Prostate gland (tissue), 2 donors: ENCODE results near the gene RBM33. TPM values are rescaled to one million over a fixed set of nuclear protein-coding genes. Genes with fewer than 3 reads are reported as not detected.

Experiments
- DNase-seq: peaks from one replicate; pipeline ENCODE4 v3.0.0-alpha.2; 2019; ENCODE audit warnings: low spot score
- H3K27ac ChIP-seq, 2 donors: fragments of 200-600 bp; sonication (generic); 2 replicates each; pipeline ENCODE4 v1.5.1; 2017 to 2019
- H3K27me3 ChIP-seq: fragments of 200-600 bp; sonication (generic); replicated peaks from 2 replicates; pipeline ENCODE4 v1.5.1; 2019; ENCODE audit not compliant: insufficient read depth
- H3K36me3 ChIP-seq, 2 donors: fragments of 200-600 bp; sonication (generic); 1 replicate in 1 of 2; 2 replicates in 1 of 2; pipeline versions ENCODE4 v1.5.1 to v1.8.1; 2017 to 2019
- H3K4me1 ChIP-seq: fragments of 200-600 bp; sonication (generic); replicated peaks from 2 replicates; pipeline ENCODE4 v1.5.1; 2019
- H3K4me3 ChIP-seq, 2 donors: fragments of 200-600 bp; sonication (generic); 2 replicates each; pipeline ENCODE4 v1.5.1; 2017 to 2019
- H3K9me3 ChIP-seq: fragments of 200-600 bp; sonication (generic); 2 replicates; pipeline ENCODE4 v1.5.1; 2017
- POLR2A ChIP-seq: fragments of 450-650 bp; IDR thresholded peaks from one replicate; pipeline ENCODE4 v1.6.1; 2016; ENCODE audit warnings: antibody characterized with exemption, mild to moderate bottlenecking
- POLR2AphosphoS5 ChIP-seq: sonication (generic); formaldehyde crosslinking; IDR thresholded peaks from one replicate; pipeline ENCODE4 v1.6.1; 2017; ENCODE audit warnings: antibody characterized with exemption
- WGBS: methylation state at CpG from one replicate; pipeline ENCODE4 v1.1.5; 2018; 5-methylcytosine and 5-hydroxymethylcytosine counted together
- intact Hi-C: fragments of 100-400 bp; cut with DNase I; formaldehyde crosslinking; loops from one replicate; pipeline ENCODE4 v1.14.2; 2022
- total RNA-seq, 2 donors: library from RNA; depleted of rRNA; stranded (reverse); fragments of >200 nt; gene quantifications; one replicate each; pipeline ENCODE4 v1.1.0, GENCODE V29; 2016
- TF ChIP-seq, protein P1 (sequence below), 4 experiments: fragments of 200-600 bp in 2 of 4; fragments of 450-650 bp in 2 of 4; sonication (generic) in 2 of 4; IDR thresholded peaks; 1 replicate in 3 of 4; 2 replicates in 1 of 4; pipeline ENCODE4 v1.5.1; 2016 to 2019; ENCODE audit warnings: antibody characterized with exemption in 4 of 4, mild to moderate bottlenecking in 2 of 4, moderate library complexity in 2 of 4

Gene RBM33
- total RNA-seq, 2 donors from 2014 or later, result 33.2 to 82.9 TPM

GRCh38 chr7:155774947-155775346 lies 130.5 kb downstream of the RBM33 start:
- Histone ChIP-seq H3K27me3 (no peaks in the 10 kb centered on the region), H3K36me3 (peaks cover 0 to 13% of the 10 kb centered on the region in 2 donors), H3K9me3 (no peaks in the 10 kb centered on the region), H3K4me3 (no peak overlapping the region), H3K27ac (no peak overlapping the region), H3K4me1 (no peaks in the 10 kb centered on the region)
- no peak for DNase-seq
- intact Hi-C loops, result no loop called here
- TF ChIP-seq POLR2A, result no peak
- TF ChIP-seq, protein P1, sequence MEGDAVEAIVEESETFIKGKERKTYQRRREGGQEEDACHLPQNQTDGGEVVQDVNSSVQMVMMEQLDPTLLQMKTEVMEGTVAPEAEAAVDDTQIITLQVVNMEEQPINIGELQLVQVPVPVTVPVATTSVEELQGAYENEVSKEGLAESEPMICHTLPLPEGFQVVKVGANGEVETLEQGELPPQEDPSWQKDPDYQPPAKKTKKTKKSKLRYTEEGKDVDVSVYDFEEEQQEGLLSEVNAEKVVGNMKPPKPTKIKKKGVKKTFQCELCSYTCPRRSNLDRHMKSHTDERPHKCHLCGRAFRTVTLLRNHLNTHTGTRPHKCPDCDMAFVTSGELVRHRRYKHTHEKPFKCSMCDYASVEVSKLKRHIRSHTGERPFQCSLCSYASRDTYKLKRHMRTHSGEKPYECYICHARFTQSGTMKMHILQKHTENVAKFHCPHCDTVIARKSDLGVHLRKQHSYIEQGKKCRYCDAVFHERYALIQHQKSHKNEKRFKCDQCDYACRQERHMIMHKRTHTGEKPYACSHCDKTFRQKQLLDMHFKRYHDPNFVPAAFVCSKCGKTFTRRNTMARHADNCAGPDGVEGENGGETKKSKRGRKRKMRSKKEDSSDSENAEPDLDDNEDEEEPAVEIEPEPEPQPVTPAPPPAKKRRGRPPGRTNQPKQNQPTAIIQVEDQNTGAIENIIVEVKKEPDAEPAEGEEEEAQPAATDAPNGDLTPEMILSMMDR (IDR thresholded peaks at IDR 0.05), result no peak
- no peak for TF ChIP-seq POLR2AphosphoS5
- 90% methylated on average over 14 of the region's 14 CpGs for WGBS

GRCh38 chr7:155775691-155776090 lies 131.2 kb downstream of the RBM33 start:
- H3K4me1 ChIP-seq, result no peaks in the 10 kb centered on the region
- WGBS, result 92% methylated on average over 7 of the region's 7 CpGs
- TF ChIP-seq, protein P1 (IDR thresholded peaks at IDR 0.05), result no peak
- TF ChIP-seq POLR2A (no peak), POLR2AphosphoS5 (no peak)
- no peak overlapping the region for H3K4me3 ChIP-seq
- H3K9me3 ChIP-seq, result no peaks in the 10 kb centered on the region
- no peak for DNase-seq
- H3K36me3 ChIP-seq, result peaks cover 0 to 13% of the 10 kb centered on the region in 2 donors
- H3K27ac ChIP-seq, result no peak overlapping the region
- intact Hi-C loops, result no loop called here
- no peaks in the 10 kb centered on the region for H3K27me3 ChIP-seq

DNA sequence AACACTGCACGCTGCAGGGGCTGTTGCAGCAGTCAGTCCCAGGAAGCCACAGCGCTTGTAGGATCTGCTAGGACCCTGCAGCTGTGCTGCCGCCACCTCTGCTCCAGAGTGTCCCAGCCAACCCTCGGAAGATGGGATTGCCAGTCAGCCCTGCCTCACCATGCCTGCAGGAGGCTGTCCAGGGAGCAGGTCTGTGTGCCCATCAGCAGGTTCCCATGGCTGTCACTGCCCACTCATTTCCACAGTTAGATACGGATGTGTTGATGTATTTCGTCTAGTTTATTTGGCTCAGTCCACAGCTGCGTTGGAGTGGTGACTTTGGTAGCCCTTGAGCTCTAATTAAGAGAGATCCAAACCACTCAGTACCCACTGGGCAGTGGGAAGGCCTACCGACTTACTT lies 132.1 kb downstream of the RBM33 start:
- Histone ChIP-seq H3K4me3 (no peak overlapping the region), H3K27me3 (no peaks in the 10 kb centered on the region), H3K9me3 (no peaks in the 10 kb centered on the region), H3K36me3 (peaks cover 0 to 13% of the 10 kb centered on the region in 2 donors), H3K4me1 (no peaks in the 10 kb centered on the region), H3K27ac (no peak overlapping the region)
- 89% methylated on average over 7 of the region's 8 CpGs for WGBS
- TF ChIP-seq, protein P1 (IDR thresholded peaks at IDR 0.05), result no peak
- TF ChIP-seq POLR2AphosphoS5 (no peak), POLR2A (no peak)
- no peak for DNase-seq
- intact Hi-C loops, result no loop called here

DNA sequence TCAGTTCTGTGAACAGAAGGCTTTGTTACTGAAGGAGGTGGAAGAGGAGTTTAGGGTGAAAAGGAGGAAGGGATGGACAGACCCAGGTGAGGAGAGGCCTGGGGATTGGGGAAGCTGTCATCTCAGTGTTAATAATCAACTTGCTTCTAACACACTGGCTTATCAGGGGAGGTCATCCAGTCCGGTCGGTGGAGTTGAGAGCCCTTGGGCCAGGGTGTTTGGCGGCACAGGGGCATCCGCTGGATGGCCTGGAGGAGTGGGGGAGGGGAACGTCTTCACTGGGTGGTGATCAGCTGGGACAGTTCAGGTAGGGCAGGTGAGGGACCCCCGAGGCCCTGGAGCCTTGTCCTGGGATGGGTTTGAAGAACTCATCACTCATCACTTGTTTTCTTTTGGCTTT lies 133.9 kb downstream of the RBM33 start:
- TF ChIP-seq POLR2A (no peak), POLR2AphosphoS5 (no peak)
- TF ChIP-seq, protein P1 (IDR thresholded peaks at IDR 0.05), result no peak
- H3K4me1 ChIP-seq, result no peaks in the 10 kb centered on the region
- no peak overlapping the region for H3K27ac ChIP-seq
- no peak for DNase-seq
- no peaks in the 10 kb centered on the region for H3K9me3 ChIP-seq
- 87% methylated on average over 6 of the region's 6 CpGs for WGBS
- intact Hi-C loops, result no loop called here
- H3K27me3 ChIP-seq, result no peaks in the 10 kb centered on the region
- peaks cover 0 to 17% of the 10 kb centered on the region in 2 donors for H3K36me3 ChIP-seq
- H3K4me3 ChIP-seq, result no peak overlapping the region

GRCh38 chr7:155780884-155781283 lies 136.4 kb downstream of the RBM33 start:
- H3K9me3 ChIP-seq, result no peaks in the 10 kb centered on the region
- intact Hi-C loops, result no loop called here
- no peak for DNase-seq
- no peaks in the 10 kb centered on the region for H3K27me3 ChIP-seq
- no peak overlapping the region for H3K4me3 ChIP-seq
- TF ChIP-seq POLR2A (no peak), POLR2AphosphoS5 (no peak)
- TF ChIP-seq, protein P1 (IDR thresholded peaks at IDR 0.05), result no peak
- H3K27ac ChIP-seq, result no peak overlapping the region
- H3K36me3 ChIP-seq, result peaks cover 0 to 8% of the 10 kb centered on the region in 2 donors
- 92% methylated on average over 24 of the region's 24 CpGs for WGBS
- no peaks in the 10 kb centered on the region for H3K4me1 ChIP-seq
